SJCRH30 (cell line): ENCODE results near the gene DNAJB8. TPM values are rescaled to one million over a fixed set of nuclear protein-coding genes. Genes with fewer than 3 reads are reported as not detected.

Experiments used
- DNase-seq, 2 experiments: peaks; one replicate each; pipeline ENCODE4 v3.0.0-alpha.2; 2015 to 2020
- H3K27ac ChIP-seq: fragments of 250-450 bp; sonication (Bioruptor Pico); 2 replicates; pipeline ENCODE4 v1.5.1; 2020; ENCODE audit warnings: mild to moderate bottlenecking, moderate library complexity
- H3K27me3 ChIP-seq: fragments of 250-450 bp; sonication (Bioruptor Pico); 2 replicates; pipeline ENCODE4 v1.5.1; 2020; ENCODE audit warnings: mild to moderate bottlenecking, moderate library complexity
- H3K36me3 ChIP-seq: fragments of 250-450 bp; sonication (Bioruptor Pico); 2 replicates; pipeline ENCODE4 v1.5.1; 2020; ENCODE audit warnings: mild to moderate bottlenecking, moderate library complexity
- H3K4me1 ChIP-seq: fragments of 250-450 bp; sonication (Bioruptor Pico); 2 replicates; pipeline ENCODE4 v1.5.1; 2020; ENCODE audit warnings: mild to moderate bottlenecking, moderate library complexity
- H3K4me3 ChIP-seq: fragments of 250-450 bp; sonication (Bioruptor Pico); 2 replicates; pipeline ENCODE4 v1.5.1; 2020; ENCODE audit warnings: mild to moderate bottlenecking, moderate library complexity
- H3K9me3 ChIP-seq: fragments of 250-450 bp; sonication (Bioruptor Pico); replicated peaks from 2 replicates; pipeline ENCODE4 v1.5.1; 2020; ENCODE audit warnings: mild to moderate bottlenecking, moderate library complexity
- total RNA-seq: library from RNA; depleted of rRNA; stranded (reverse); fragments of >200 nt; shearing (Covaris generic); gene quantifications from 2 replicates; pipeline ENCODE4 v1.2.3, GENCODE V29; 2014

The DNAJB8 gene
- total RNA-seq, 1 experiment from 2014 or later, result not detected

DNA sequence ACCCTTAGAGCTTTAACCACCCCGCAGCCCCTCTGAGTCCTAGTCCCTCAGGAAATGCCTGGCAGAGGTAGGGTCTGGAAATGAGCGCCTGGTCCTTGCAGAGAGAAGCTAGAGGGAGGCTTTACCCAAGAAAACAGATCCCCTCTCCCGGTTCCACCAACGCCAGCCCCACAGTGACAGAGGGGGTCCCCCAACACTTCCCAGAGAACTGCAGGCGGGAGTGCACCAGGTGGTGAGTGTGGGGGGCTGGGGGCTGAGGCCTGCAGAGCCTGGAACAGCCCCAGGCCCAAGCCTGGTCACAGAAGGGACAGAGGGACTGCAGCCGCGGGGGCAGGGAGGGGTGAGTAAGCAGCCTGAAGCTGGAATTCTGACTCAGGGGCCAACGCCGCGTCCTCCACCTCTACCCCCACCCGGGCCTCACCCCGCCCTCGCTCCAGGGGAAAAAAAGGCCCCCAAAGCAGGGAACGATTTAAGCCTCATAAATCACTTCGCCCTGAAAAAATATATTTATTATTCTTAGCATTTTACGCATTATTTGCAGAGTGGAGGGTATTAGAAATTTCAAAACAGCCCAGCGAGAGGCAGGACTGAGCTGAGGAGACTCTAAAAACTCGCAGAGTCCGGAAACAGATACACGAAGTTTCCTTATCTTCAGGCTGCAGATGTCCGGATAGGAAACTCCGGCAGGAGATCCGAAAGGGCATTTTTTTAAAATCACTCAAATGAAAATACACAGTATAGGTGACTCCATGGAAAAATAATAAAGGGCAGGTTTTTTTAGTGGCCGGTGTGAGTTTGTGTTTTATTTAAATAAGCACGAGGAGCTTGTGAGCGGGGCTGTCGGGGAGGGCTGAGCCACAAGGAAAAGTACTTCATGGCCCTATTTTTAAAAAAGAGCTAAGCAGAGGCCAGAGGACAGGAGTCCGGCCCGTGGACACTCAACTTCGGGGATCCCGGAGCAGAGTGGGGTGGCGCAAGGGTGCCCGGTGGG, 16.3 kb upstream of the DNAJB8 start:
- Histone ChIP-seq H3K27ac (peak overlapping the region; percentile 63), H3K4me3 (peak overlapping the region; percentile 28), H3K36me3 (peaks cover 53% of the 10 kb centered on the region), H3K4me1 (peaks cover 48% of the 10 kb centered on the region), H3K27me3 (no peaks in the 10 kb centered on the region), H3K9me3 (no peaks in the 10 kb centered on the region)
- DNase-seq, result peak; percentile 71 to 76

GRCh38 chr3:128482175-128482574, 15.5 kb upstream of the DNAJB8 start:
- Histone ChIP-seq H3K36me3 (peaks cover 53% of the 10 kb centered on the region), H3K4me1 (peaks cover 48% of the 10 kb centered on the region), H3K27me3 (no peaks in the 10 kb centered on the region), H3K4me3 (peak overlapping the region; percentile 12; the same call in 1 of the 2 replicates), H3K9me3 (no peaks in the 10 kb centered on the region), H3K27ac (peak overlapping the region; percentile 63)
- DNase-seq, result peak; percentile 61 to 73

GRCh38 chr3:128481438-128481942, 14.8 kb upstream of the DNAJB8 start:
- Histone ChIP-seq H3K9me3 (no peaks in the 10 kb centered on the region), H3K36me3 (peaks cover 53% of the 10 kb centered on the region), H3K4me1 (peaks cover 48% of the 10 kb centered on the region), H3K27ac (peak overlapping the region; percentile 63), H3K27me3 (no peaks in the 10 kb centered on the region), H3K4me3 (no peak overlapping the region)
- DNase-seq, result peak; percentile 93 to 96

GRCh38 chr3:128480717-128481437, 14.2 kb upstream of the DNAJB8 start:
- no peaks in the 10 kb centered on the region for H3K9me3 ChIP-seq
- peak overlapping the region; percentile 63 for H3K27ac ChIP-seq
- no peak for DNase-seq
- H3K4me1 ChIP-seq, result peaks cover 44% of the 10 kb centered on the region
- peaks cover 47% of the 10 kb centered on the region for H3K36me3 ChIP-seq
- H3K27me3 ChIP-seq, result no peaks in the 10 kb centered on the region
- no peak overlapping the region for H3K4me3 ChIP-seq

DNA sequence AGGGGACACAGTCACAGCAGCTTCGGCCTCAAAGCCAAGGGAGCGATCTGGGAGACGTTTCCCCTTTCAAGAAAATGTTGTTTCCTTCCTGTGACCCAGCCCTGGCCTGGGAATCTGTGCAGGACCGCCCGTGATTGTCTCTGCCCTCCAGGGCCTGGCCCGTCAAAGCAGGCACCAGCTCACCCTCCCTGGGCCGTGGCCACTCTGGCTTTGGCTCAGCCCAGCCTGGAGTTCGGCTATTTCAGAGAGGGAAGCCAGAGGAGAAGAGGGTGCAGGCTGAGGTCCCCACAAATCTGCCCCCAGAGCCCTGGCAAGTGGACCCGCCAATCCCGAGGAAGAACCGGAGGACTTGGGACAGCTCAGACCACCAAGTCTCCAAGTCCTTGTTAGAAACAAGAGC, 13.6 kb upstream of the DNAJB8 start:
- Histone ChIP-seq H3K27me3 (no peaks in the 10 kb centered on the region), H3K36me3 (peaks cover 42% of the 10 kb centered on the region), H3K4me3 (no peak overlapping the region), H3K9me3 (no peaks in the 10 kb centered on the region), H3K4me1 (peaks cover 40% of the 10 kb centered on the region), H3K27ac (no peak overlapping the region)
- DNase-seq, result no peak

- no peaks in the 10 kb centered on the region for H3K27me3 ChIP-seq
- DNase-seq, result no peak
- no peak overlapping the region for H3K27ac ChIP-seq
- H3K4me3 ChIP-seq, result no peak overlapping the region
- peaks cover 37% of the 10 kb centered on the region for H3K36me3 ChIP-seq
- H3K4me1 ChIP-seq, result peaks cover 33% of the 10 kb centered on the region
- H3K9me3 ChIP-seq, result no peaks in the 10 kb centered on the region
These were observed 12.9 kb upstream of the DNAJB8 start for GRCh38 chr3:128479558-128480086.

DNA sequence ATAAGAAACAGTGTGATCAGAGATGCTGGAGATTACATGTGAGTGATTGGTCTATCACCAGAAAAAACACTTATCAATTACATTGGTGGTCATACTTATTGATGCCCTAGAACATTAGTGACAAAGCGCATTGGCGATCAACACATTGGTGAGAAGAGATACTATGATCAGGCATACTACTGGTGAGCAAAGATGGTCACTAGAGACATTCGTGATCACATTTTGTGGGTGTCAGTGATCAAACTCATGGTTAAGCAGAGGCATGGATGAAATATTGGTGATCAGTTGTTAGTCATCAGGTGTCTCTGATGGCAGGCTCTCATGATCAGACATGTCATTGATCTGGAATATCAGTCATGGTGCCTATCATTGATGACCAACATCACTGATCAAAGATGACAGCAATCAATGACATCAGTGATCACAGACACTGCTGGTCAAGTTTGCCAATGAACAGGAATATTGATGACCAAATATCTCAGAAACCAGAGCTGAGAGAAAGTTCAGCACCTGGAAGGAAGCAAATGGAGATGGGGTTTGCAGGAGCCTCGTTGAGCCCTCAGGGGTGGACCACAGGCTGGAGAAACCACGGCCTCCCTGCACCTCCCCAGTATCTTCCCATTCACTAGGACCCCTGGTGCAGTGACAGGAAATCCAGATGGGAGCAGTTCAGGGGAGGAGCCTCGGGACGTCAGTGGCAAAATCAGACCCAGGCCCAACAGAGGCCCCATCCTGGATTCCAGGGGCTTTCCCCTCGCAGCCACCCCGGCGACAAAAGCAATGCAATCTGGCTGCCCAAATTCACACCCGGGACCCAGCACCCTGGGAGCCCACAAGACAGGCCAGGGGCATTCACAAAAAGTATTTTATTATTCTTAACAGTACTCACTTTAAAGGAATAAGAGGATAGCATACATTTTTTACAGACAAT, 12.2 kb upstream of the DNAJB8 start:
- H3K27me3 ChIP-seq, result no peaks in the 10 kb centered on the region
- no peak overlapping the region for H3K4me3 ChIP-seq
- peaks cover 37% of the 10 kb centered on the region for H3K36me3 ChIP-seq
- H3K27ac ChIP-seq, result no peak overlapping the region
- peaks cover 26% of the 10 kb centered on the region for H3K4me1 ChIP-seq
- no peak for DNase-seq
- H3K9me3 ChIP-seq, result no peaks in the 10 kb centered on the region

DNA sequence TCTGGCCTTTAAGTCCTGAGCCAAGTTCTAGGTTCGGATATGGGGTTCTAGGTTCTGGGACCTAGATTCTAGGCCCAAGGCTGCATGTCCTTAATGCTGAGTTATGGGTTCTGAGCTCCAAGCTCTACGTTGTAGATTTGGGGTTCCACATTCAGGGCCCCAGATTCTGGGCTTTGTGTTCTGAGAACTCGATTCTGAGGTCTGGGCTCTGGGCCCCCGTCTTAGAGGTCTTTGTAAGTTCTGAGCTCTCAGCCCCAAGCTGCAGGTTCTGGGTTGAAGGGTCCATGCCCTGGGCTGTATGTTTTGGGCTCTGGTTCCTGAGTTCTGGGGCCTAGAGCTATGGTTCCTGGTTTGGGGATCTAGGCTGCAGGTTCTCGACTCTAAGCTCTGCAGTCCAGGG, 10.0 kb upstream of the DNAJB8 start:
- Histone ChIP-seq H3K4me1 (peaks cover 13% of the 10 kb centered on the region), H3K27ac (no peak overlapping the region), H3K4me3 (no peak overlapping the region), H3K9me3 (no peaks in the 10 kb centered on the region), H3K36me3 (peaks cover 31% of the 10 kb centered on the region), H3K27me3 (no peaks in the 10 kb centered on the region)
- DNase-seq, result no peak

DNA sequence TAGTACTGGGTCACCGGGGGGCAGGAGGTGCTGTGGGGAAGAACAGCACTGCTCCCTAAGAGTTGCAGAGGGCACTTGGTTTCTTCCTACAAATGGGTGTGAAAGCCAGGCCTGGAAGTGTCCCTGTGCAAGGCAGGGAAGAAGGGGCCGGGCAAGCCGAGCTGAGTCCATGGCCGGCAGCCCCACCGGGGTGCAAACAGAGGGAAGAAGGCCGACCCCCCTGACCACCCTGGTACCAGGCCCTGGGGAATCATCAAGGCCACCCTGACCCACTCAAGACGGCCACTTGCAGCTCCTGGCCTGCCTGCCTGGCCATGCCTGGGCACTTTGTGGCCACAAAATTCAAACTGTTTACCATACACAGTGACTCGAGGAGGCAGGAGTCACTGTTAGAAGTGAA, 8.7 kb upstream of the DNAJB8 start:
- Histone ChIP-seq H3K27me3 (no peaks in the 10 kb centered on the region), H3K4me3 (no peak overlapping the region), H3K36me3 (peaks cover 22% of the 10 kb centered on the region), H3K27ac (no peak overlapping the region), H3K4me1 (peaks cover 3% of the 10 kb centered on the region; the same call in 1 of the 2 replicates), H3K9me3 (no peaks in the 10 kb centered on the region)
- DNase-seq, result no peak

DNA sequence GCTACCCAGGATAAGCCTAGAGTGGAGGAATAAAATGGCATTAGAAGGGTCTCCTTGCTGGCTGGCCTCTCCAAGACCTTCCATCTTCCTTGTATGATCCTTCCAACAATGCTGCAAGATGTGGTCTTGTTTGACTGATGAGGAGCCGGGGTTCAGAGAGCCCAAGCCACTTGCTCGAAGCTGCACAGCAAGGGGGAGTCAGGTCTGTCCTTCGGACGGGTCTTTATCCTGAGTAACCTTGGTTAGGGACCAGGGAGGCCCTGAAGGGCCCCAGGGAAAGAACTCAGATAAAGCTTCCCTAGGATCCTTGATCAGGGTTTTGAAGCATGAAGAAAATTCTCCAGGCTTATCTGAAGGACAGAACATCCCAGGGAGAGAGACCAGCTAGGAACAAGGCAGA, 7.0 kb upstream of the DNAJB8 start:
- DNase-seq, result no peak
- H3K27ac ChIP-seq, result no peak overlapping the region
- peaks cover 6% of the 10 kb centered on the region for H3K36me3 ChIP-seq
- no peaks in the 10 kb centered on the region for H3K9me3 ChIP-seq
- no peak overlapping the region for H3K4me3 ChIP-seq
- H3K27me3 ChIP-seq, result no peaks in the 10 kb centered on the region
- H3K4me1 ChIP-seq, result peaks cover 3% of the 10 kb centered on the region; the same call in 1 of the 2 replicates

- H3K27me3 ChIP-seq, result no peaks in the 10 kb centered on the region
- no peak overlapping the region for H3K27ac ChIP-seq
- no peaks in the 10 kb centered on the region for H3K9me3 ChIP-seq
- peaks cover 3% of the 10 kb centered on the region; the same call in 1 of the 2 replicates for H3K4me1 ChIP-seq
- H3K4me3 ChIP-seq, result no peak overlapping the region
- H3K36me3 ChIP-seq, result peaks cover under 1% of the 10 kb centered on the region; the same call in 1 of the 2 replicates
- peak; percentile 77 to 78 for DNase-seq
These were observed 6.5 kb upstream of the DNAJB8 start for GRCh38 chr3:128473180-128473519.

GRCh38 chr3:128472449-128473179, 5.9 kb upstream of the DNAJB8 start:
- no peaks in the 10 kb centered on the region for H3K9me3 ChIP-seq
- H3K27me3 ChIP-seq, result no peaks in the 10 kb centered on the region
- H3K36me3 ChIP-seq, result no peaks in the 10 kb centered on the region
- H3K4me3 ChIP-seq, result no peak overlapping the region
- H3K4me1 ChIP-seq, result peaks cover 3% of the 10 kb centered on the region; the same call in 1 of the 2 replicates
- DNase-seq, result no peak
- H3K27ac ChIP-seq, result no peak overlapping the region

DNA sequence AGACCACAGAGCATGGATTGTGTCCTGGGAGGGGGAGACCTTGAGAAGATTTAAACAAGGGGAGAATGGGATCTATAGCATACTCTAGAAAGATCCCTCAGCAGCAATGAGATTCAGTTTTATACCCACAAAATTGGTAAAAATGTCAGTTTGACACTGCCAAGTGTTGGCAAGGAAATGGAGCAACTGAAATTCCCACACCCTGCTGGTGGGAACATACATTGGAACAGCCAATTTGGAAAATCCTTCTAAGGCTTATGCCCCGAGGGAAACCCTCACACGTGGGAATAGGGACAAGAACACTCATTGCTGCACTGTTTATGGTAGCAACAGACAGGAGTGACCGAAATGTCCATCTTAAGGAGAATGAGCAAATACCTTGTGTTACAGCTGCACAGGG, 5.0 kb upstream of the DNAJB8 start:
- DNase-seq, result no peak
- Histone ChIP-seq H3K4me3 (no peak overlapping the region), H3K27ac (no peak overlapping the region), H3K36me3 (no peaks in the 10 kb centered on the region), H3K27me3 (no peaks in the 10 kb centered on the region), H3K9me3 (no peaks in the 10 kb centered on the region), H3K4me1 (peaks cover 3% of the 10 kb centered on the region; the same call in 1 of the 2 replicates)
